Stimulated activated CD8-positive, alpha-beta memory T cell treated with anti-CD3 and anti-CD28 coated beads, Interleukin-4, amount 100 ng/mL, for 24 hours (primary cell): ENCODE results near the gene EPS8L3.
"Not testable (repeated sequence)": the region's sequence is repeated elsewhere in the genome, so short reads cannot be mapped to it uniquely, and the experiment has no call there.

Source experiments
- DNase-seq: peaks from one replicate; pipeline ENCODE4 v3.0.0-alpha.2; 2020; ENCODE audit warnings: low read depth

The EPS8L3 gene

DNA sequence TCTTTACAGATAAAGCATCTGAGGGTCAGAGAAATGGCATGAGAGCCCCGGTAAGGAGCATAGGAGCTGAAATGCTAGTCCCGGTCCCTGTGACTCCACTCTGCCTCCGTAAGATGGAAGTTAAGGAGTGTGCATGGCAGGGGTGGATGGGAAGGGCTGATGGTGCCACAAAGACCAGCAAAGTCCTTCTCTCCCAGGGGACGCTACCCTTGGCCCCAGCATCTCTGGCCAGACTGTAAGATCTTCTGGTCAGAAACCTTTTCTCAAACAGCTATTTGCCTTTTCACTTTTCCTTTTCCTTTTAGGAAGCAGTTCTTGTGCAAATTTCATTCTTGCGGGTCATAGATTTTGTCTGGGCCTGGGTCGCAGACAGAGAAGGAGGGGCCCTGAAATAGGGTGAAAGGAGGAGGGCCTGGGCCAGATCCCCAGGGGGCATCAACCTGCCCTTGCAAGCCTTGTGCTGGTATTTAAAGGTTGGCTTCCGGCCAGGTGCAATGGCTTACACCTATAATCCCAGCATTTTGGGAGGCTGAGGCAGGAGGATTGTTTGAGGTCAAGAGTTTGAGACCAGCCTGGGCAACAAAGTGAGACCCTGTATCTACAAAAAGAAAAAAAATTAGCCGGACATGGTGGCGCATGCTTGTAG lies 14.4 kb upstream of the EPS8L3 start:
- DNase-seq: no peak

DNA sequence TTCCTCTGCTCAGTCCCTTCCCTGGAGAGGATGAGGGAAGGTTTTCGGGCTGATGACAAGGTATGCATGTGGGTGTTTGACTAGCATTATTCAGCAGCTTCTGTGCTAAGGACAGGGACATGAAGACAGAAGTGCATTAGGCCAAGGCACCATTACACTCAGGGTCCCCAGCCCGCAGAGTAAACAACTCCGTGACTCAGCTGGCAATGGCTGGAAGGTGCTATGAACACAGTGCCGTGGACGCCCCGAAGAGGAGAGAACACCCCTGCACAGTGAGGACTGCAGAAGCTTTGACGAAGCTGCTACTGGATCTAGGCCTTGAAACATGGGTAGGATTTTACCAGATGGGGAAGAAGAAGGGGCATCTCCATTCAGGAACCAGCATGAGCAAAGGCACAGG lies 13.7 kb upstream of the EPS8L3 start:
- no peak for DNase-seq

DNA sequence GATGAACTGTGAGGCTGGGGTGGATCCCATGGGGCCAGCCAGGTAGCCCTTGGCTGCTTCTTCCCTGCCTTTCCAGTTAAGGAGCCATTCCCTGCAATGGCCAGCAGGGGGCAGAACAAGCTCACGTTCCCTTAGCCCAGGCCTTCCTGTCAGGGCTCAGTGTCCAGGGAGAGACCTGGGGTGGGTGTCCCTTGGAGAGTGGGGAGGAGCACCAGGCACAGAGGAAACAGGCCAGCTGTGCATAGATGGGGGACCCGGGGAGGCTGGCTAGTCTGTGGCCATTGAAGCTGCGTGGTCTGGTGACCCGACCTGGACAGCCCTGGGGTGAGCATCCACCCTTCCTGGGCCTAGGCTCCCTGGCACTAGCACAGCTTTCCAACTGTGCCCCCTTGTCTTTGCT lies 13.2 kb upstream of the EPS8L3 start:
- peak; percentile 58 for DNase-seq

DNA sequence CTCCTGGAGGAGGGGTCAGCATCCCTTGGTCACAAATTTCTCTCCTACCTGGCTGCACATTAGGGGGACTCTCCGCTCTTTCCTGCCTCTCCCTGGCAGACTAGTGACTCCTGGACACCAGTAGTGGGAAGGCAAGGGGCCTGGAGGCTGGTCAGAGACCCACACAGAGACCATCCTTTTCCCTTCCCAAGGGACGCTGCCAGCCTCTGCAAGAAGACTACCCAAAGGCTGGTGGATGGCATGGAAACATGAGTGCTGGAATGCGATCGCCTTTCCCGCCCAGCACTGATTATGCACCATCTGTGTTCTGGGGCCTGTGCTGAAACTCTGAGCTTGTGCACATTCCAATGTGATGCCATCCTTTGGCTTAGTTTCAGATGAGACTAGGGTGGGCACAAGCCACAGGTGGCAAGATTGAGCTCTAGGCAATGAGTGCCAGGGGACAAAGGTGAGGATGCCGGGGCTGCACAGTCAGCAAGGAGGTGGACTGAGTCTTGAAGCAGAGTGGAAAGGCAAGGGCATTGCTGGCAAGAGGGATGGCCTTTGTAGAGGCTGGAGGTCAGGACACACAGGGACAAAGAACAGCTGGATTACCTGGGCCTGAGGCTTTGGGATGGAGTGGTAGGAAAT lies 12.6 kb upstream of the EPS8L3 start:
- no peak for DNase-seq

DNA sequence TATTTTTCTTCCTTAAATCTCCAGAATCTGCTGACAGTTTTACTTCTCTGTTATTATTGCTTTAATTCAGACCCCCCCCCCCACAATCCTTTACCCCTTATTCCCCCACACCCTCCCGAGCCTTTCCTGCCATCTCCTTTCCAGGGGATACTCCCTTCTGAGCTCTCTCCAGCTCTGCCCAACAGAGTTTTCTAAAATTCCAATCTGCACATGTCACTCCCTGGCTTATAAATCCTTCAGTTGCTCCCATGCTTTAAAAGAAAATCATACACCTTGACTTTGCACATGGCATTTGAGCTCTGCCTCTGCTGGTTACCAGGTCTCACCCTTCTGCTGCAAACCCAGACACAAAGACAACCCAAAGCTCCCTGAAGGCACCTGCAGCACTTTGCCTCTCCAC lies 11.7 kb upstream of the EPS8L3 start:
- DNase-seq: no peak

DNA sequence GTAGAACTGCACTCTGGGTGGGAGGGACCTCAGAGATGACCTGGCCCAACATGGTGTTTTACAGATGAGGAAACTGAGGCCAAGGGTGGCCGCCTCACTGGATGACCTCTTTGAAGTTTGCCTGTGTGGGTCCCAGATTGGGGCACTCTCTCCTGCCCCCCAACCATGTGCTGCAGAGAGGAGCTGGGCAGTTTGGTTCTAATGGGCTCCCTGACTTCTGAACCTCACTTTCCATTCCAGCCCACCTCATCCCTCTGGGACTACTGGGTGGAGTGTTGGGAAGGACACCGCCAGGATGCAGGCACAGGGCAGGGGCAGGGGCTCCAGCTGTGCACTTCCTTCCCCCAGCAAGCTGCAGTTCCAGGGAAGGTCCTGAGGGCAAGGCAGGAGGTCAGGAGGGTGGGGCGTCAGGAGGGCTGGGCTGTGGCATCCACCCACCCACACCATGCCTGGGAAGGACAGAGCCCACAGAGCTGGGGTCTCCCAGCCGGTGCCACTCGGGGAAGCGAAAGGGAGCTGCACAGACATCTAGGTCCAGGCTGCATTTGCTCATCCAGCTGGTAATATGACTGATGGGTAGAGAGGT lies 10.3 kb upstream of the EPS8L3 start:
- no peak for DNase-seq

DNA sequence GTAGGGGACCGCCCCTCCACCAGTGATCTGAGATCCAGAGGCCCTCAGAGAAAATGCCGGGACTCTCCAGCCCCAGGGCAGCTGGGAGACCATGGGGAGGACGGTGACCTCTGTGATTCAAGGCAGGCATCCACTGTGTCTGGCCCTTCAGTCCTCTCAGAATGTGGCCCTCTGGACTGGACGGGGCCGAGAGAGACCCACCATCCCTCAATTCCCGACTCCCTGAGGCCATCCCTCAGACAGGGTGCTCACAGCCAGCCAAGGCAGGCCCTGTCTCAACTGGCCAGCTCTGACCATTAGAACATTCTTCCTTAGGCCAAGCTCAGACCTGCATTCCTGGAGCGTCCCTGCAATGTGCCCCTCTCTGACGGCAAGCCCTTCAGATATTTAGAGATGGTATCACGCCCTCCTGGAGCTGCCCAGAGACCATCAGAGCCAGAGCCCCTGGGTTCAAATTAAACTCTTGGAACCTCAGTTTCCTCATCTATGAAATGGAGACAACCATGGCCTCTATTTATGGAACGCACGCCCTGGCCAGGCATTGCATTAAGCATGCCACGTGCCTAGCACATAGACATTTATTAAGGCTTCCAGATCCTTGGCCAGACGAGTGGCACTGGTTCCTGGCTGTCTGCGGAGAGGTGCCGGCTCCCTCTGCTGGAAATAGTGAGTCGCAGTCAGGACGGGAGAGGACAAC lies 9.6 kb upstream of the EPS8L3 start:
- DNase-seq: peak; percentile 34

DNA sequence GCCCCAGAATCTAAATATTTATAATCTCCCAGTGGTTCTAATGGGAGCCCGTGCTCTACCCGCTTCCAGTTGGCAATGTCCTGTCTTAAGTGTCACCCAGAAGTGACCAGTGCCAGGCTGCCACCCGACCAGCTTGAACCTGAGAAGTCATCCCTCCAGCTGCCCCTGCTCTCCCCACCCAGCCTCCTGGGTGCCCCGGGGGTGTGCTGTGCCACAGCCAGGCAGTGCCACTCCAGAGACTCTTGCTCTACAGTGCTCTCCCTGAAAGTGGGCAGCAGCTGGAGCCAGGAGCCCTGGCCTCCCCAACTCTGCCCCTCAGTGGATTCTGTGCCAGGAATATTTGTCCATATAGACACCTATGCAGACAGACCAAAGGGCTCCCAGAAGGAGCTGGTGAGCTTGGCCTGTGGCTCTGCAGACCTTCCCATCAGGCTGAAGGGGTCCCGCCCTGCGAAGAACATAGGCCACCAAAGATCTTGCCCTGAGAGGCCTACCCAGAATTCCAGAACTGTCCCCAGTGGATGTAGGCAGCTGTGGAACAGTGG lies 9.0 kb upstream of the EPS8L3 start:
- no peak for DNase-seq

DNA sequence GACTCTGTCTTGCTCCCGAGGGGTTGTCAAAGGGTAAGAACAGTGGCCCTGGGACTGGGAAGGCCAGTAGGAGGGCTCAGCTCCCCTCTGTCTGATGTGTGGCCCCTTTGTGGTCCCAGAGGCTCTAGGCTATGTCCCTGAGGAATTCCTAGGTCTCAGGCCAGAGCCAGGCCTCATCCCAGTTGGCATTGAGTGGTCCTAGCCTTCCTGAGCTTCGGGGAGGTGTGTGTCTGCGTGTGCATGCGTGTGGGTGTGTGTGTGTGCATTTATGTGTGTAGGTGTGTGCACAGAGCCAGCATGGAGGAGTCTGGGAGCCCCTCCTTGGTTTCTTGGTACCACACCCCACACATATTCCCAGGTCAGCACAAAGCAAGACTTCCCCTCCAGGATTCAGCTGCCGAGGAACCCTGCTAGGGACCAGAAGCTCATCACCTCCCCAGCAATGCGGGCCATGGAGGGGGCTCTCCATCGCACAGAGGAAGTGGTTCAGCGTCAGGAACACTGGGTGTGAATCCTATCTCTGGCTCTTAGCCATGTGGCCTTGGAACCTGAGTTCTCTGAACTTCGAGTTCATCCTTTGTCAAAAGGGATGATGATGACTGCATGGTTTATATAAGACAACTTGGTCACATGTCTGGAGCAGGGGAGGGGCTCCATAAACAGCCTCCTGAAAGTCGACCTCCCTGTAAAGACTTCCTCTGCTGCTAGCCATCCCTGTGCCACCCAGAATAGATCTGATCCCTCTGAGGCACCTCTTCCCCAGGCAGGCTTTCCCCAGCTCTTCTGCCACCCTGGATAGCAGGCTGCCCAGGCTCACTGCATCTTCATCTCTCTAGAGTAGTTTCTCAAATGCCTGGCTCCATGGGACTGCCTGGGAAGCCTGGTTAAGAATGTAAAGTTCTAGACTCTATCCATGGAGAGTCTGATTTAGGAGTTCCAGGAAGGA lies 8.3 kb upstream of the EPS8L3 start:
- DNase-seq: no peak

DNA sequence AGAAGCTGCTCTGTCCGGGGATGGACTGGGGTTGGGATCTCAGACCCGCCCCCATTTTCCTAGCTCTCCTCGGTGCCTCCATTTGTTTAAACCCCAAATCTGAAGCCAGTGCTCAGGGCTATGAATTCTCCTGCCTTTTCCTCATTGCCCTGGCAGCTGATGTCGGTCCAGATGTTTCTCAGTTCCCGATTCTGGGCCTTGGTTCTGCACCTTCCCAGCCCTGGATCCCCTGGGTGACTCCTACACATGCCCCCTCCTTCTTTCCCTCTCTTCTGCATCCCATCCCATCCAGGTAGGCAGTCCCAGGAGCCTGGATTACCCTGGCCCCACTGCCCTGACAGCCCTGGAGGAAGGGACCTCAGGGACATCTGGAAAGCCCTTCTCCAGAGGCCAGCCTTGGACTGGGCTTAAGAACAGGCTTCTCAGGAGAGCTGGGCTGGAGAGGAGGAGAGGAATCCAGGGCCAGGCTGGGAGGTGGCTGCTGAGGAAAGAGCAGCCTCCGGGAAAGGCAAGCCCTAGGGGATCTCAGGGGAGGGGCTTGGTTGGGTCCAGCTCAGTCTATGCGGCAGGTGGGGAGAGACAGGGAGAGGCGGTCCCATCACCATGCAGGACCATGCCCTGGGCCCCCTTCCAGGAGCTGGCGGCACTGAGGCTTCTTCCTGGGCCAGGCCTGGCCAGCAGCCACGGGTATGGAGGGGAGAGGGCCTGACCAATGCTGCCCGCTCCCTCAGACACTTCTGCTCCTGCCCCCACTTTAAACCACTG lies 6.8 kb upstream of the EPS8L3 start:
- no peak for DNase-seq

DNA sequence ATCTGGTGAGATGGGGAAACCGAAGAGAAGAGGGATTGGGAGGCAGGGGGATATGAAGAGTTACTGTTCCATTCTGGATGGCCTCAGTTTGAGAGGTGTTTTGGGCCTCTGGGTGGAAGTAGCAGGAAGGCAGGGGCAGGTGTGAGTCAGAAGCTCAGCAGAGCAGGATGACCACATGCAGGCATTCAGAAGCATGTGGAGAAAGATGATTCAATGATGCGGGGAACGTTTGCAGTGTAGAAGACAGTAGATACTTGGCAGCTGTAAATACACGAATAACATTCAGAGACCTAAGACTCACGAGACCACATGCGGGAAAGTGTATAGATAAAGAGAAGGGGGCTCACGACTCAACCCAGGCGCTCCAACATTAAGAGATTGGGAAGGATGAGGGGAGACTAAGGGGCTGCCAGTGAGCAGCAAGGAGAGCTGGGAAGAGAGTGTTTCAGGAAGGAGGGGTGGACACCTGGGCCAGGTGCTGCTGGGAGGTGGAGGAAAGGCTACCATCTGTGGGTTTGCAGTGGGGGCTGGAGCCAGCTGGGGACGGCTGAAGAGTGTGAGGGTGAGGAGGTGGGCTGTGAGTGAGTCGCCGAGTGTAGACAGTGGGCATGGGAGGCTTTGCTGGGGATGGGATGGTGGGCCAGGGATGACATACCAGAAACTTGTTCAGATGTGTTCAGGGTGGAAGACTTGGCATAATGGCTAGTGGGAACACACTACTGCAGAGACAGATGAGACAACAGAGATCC lies 5.8 kb upstream of the EPS8L3 start:
- no peak for DNase-seq

DNA sequence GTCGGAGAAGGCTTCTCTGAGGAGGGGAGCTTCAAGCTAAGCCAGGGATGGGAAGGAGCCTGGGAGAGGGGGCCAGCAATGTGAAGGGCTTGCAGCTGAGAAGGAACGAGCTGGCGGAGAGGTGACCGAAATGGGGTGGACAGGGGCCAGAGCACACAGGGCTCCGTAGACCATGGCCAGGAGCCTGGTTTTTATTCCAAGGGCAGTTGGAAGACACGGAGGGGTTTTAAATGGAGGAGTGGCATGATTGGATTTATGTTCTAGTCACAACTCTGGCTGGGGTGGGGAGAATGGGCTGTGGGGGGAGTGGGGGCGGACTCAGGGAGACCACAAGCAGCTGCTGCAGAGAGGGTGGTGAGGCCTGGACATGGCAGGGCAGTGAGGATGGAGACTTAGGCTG lies 5.1 kb upstream of the EPS8L3 start:
- no peak for DNase-seq

DNA sequence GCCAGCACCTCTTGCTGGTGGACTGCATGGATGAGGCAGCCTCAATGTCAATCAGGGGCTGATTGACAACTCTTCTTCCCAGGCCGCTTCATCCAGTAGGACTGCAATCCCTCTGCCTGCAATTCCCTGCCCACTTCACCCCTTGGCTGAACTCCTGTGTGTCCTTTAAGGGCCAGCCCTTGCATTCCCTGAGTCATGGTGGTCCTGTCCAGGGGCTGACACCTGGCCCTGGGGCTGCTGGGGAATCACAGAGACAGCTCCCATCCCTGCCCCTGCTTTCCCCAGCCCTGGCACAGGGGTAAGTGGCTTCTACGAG lies 4.6 kb upstream of the EPS8L3 start:
- no peak for DNase-seq

DNA sequence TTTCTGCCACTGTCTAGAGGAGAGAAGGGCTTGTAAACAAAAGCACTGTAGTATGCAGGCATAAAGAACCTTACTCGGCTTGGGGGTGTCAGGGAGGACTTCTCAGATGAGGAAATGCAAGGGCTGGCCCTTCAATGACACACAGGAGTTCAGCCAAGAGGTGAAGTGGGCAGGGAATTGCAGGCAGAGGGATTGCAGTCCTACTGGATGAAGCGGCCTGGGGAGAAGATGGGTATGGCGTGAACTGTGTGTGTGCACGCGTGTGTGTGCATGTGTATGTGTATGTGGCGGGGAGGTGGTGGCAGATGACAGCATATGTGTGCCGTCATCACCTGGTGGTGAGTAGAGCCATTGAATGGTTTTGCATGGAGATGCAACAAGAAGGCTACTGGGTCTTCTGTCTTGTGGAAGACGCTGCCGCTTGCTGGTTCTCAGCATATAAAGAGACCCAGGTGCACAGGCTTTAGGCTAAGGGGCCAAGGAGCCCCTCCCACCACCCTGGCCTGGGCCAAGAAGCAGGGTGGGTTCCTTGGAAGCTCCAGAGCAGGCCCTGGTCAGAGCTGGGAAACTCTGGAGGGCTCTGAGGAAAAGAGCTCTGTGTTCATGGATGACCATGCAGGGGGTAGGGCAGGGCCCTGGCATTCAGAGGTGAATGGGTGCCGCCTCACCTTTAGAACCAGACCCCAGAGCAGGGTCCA lies 4.1 kb upstream of the EPS8L3 start:
- DNase-seq: no peak

DNA sequence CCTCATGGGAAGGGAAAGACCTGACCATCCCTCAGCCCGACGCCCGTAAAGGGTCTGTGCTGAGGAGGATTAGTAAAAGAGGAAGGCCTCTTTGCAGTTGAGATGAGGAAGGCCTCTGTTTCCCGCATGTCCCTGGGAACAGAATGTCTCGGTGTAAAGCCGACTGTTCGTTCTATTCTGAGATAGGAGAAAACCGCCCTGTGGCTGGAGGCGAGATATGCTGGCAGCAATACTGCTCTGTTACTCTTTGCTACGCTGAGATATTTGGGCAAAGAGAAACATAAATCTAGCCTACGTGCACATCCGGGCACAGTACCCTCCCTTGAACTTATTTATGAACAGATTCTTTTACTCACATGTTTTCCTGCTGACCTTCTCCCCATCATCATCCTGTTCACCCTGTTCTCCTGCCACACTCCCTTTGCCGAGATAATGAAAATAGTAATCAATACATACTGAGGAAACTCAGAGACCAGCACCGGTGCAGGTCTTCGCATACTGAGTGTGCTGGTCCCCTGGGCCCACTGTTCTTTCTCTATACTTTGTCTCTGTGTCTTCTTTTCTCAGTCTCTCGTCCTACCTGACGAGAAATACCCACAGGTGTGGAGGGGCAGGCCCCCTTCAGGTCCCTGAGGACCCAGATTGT lies 3.4 kb upstream of the EPS8L3 start:
- not testable (repeated sequence) for DNase-seq

DNA sequence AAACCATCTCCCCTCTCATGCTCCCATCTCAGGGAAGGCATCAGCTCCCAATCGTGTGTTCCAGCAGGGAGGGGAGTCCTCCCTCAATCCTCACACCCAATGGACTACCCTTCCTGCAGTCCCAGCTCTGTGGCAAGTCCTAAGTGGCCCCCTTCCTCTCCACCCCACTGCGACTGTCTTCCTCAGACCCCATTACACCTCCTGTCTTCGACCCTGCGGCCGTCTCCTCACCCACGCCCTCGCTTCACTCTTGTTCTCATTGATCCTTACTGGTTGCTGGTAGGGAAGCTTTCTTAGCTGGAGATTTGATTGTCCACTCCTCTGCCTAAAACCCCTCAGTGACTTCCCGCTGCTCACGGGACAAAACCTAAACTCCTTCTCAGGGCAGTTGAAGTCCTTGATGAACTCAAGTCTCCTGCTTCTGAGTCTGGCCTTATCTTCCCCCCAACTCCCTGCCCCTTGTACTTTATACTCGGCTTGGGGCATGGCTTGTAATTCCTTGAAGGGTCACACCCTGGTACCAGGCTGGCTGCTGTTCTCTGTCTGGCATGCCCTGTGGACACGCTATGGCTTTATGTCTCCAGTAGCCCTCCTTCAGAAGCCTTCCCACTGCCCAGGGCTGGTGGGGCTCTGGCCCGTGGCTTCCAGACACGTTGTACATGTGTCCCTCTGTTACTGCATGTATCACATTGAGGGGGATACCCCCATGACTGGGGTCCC lies 2.3 kb upstream of the EPS8L3 start:
- no peak for DNase-seq

DNA sequence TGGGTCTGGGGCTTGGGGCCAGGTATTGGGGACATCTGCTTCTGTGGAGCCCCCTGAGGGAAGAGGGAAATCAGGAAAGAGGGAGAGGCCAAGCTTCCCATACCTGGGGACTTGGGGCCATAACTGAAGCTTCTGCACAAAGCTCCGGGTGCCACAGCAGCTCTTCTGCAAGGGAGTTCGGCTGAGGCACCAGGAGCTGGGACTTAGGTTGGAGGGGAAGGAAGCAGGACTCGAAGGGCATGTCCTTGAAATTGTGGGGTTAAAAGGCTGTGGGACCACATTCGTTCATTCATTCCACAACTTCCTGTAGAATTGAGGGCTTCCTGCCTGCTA lies 1.7 kb upstream of the EPS8L3 start:
- no peak for DNase-seq

DNA sequence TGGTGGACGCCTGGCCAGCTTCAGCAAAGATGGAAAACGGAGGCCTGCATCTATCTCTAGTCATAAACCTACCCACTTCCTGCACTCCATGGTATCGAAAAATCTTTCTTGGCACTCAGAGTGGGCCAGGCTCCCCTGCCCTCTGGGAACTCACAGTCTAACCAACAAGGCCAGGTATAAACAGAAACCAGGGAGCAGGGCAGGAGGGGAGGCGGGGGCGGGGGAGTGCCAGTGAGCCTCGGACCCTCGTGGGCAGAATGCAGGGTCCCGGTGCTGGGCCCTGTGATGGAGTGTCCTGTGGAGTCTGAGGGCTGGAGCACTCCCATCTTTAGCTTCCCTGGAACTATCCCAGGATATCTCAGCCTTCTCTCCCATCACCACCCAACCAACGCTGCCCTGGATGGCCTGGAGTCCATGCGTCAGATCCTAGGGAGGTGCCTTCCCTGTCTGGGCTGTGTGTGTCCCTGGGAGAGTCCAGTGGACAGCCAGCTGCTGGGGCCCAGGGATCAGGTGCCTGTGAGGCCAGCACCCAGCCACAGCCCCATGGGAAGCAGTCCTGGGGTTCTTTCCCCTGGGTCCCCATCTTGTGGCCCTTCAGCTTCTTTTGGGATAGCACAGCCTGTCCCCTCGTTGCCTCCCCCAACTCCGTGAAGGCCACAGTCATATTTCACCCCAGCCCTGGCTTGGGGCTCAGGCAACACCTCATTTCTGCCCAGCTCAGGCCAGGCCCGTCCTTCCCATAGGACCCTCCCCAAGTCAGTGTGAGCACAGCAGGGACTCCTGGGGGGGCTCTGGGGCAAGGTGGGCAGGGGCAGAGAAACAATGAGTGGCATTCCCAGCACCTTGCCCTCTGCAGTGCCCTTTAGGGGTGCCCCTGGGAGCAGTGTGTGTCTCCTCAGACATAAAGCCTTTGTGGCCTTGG lies 1.1 kb upstream of the EPS8L3 start:
- no peak for DNase-seq
